DMS53 (cell line): ENCODE measurements around the gene MYO10.
A peak's percentile ranks its signal among the peaks of the same experiment; 100 is the strongest.
"Not testable (repeated sequence)": the region's sequence is repeated elsewhere in the genome, so short reads cannot be mapped to it uniquely, and the experiment has no call there.

Experiments used
- DNase-seq: peaks from one replicate; lab custom pipeline; 2025; lab: John Stamatoyannopoulos, UW

MYO10 gene

GRCh38 chr5:16862777-16863176, 73.3 kb downstream of the MYO10 start:
- DNase-seq = no peak

GRCh38 chr5:16859346-16859745, 76.7 kb downstream of the MYO10 start:
- no peak for DNase-seq

- no peak for DNase-seq
Observed at GRCh38 chr5:16858151-16858550, 77.9 kb downstream of the MYO10 start.

GRCh38 chr5:16857635-16858034, 78.5 kb downstream of the MYO10 start:
- no peak for DNase-seq

- no peak for DNase-seq
Observed at GRCh38 chr5:16856531-16856930, 79.6 kb downstream of the MYO10 start.

- DNase-seq = no peak
Observed at GRCh38 chr5:16855898-16856297, 80.2 kb downstream of the MYO10 start.

- DNase-seq = peak; percentile 12
Observed at GRCh38 chr5:16855485-16855884, 80.6 kb downstream of the MYO10 start.

- no peak for DNase-seq
Observed at GRCh38 chr5:16854351-16854750, 81.7 kb downstream of the MYO10 start.

GRCh38 chr5:16853518-16853917, 82.6 kb downstream of the MYO10 start:
- DNase-seq = no peak

- DNase-seq = no peak
Observed at GRCh38 chr5:16852251-16853005, 83.7 kb downstream of the MYO10 start.

GRCh38 chr5:16849775-16850174, 86.3 kb downstream of the MYO10 start:
- DNase-seq = no peak

GRCh38 chr5:16849181-16849580, 86.9 kb downstream of the MYO10 start:
- no peak for DNase-seq

GRCh38 chr5:16844952-16845351, 91.1 kb downstream of the MYO10 start:
- DNase-seq = peak; percentile 39

- DNase-seq = no peak
Observed at GRCh38 chr5:16842896-16843295, 93.2 kb downstream of the MYO10 start.

- DNase-seq = no peak
Observed at GRCh38 chr5:16841416-16841815, 94.7 kb downstream of the MYO10 start.

- DNase-seq = no peak
Observed at GRCh38 chr5:16837305-16837704, 98.8 kb downstream of the MYO10 start.

- no peak for DNase-seq
Observed at GRCh38 chr5:16834029-16834428, 102.1 kb downstream of the MYO10 start.

GRCh38 chr5:16831326-16831725, 104.8 kb downstream of the MYO10 start:
- DNase-seq = not testable (repeated sequence)

- no peak for DNase-seq
Observed at GRCh38 chr5:16827755-16828154, 108.3 kb downstream of the MYO10 start.

- DNase-seq = no peak
Observed at GRCh38 chr5:16826379-16827125, 109.5 kb downstream of the MYO10 start.

- DNase-seq = no peak
Observed at GRCh38 chr5:16819522-16820167, 116.4 kb downstream of the MYO10 start.

- DNase-seq = no peak
Observed at GRCh38 chr5:16815432-16815831, 120.7 kb downstream of the MYO10 start.

- peak; percentile 71 for DNase-seq
Observed at GRCh38 chr5:16812911-16813310, 123.2 kb downstream of the MYO10 start.
